ENCODE results near the gene ST3GAL4. TPM values are rescaled to one million over a fixed set of nuclear protein-coding genes. Genes with fewer than 3 reads are reported as not detected.

Gene ST3GAL4
- total RNA-seq, 1 donor from 2014 or later, result 61.7 TPM

DNA sequence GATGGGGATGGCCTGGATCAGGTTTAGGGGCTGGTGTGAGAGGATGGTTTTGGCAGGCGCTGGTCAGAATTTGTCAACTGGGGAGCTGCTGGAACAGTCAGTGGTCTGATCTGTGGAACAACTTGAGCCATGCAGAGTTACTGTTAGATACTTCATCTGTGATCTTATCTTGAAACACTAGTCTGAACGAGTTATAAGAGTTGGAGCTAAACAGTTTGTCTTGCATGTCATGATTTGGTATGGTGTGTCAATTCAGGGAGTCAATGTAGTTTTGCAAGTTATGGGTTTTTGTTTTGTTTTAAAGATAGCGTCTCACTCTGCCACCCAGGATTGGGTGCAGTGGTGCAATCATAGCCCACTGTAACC, 54.1 kb downstream of the ST3GAL4 start:
- peaks cover 43% of the 10 kb centered on the region for H3K36me3 ChIP-seq
- intact Hi-C loops (cut with micrococcal nuclease), result no loop called here
- DNase-seq, result no peak

DNA sequence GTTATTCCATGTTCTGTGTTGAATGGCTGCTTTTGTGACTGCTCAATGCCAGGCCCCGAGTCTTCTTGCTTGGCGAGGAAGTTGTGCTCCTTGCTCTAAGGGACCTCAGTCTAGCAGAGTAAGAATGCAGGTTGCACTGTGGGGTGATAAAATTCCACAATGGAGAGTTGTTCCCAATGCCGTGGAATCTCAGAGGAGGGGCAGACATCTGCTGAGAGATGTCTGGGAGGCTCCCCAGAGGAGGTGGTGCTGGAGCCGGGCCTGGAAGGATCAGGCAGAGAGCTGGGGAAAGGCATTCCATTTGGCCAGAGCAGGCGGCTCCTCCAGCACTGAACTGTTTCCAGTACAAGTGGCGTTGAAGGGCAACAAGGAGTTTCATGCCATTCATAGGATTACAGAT, 55.2 kb downstream of the ST3GAL4 start:
- Histone ChIP-seq H3K4me3 (no peak overlapping the region), H3K4me1 (peaks cover 77% of the 10 kb centered on the region), H3K27ac (replicated peaks) (peak overlapping the region; percentile 91), H3K27me3 (ENCODE audit: low read depth) (no peaks in the 10 kb centered on the region), H3K9me3 (replicated peaks) (no peaks in the 10 kb centered on the region), H3K36me3 (peaks cover 43% of the 10 kb centered on the region)
- TF ChIP-seq, protein P1, sequence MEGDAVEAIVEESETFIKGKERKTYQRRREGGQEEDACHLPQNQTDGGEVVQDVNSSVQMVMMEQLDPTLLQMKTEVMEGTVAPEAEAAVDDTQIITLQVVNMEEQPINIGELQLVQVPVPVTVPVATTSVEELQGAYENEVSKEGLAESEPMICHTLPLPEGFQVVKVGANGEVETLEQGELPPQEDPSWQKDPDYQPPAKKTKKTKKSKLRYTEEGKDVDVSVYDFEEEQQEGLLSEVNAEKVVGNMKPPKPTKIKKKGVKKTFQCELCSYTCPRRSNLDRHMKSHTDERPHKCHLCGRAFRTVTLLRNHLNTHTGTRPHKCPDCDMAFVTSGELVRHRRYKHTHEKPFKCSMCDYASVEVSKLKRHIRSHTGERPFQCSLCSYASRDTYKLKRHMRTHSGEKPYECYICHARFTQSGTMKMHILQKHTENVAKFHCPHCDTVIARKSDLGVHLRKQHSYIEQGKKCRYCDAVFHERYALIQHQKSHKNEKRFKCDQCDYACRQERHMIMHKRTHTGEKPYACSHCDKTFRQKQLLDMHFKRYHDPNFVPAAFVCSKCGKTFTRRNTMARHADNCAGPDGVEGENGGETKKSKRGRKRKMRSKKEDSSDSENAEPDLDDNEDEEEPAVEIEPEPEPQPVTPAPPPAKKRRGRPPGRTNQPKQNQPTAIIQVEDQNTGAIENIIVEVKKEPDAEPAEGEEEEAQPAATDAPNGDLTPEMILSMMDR (IDR thresholded peaks at IDR 0.05; ENCODE audit: borderline replicate concordance), result no peak
- peak; percentile 80 for DNase-seq
- intact Hi-C loops (cut with micrococcal nuclease), result no loop called here

More for the DNA sequence above, 54.1 kb downstream of the ST3GAL4 start:
- Histone ChIP-seq H3K27me3 (ENCODE audit: low read depth) (no peaks in the 10 kb centered on the region), H3K9me3 (replicated peaks) (no peaks in the 10 kb centered on the region), H3K27ac (replicated peaks) (peak overlapping the region; percentile 91), H3K4me3 (no peak overlapping the region), H3K4me1 (peaks cover 76% of the 10 kb centered on the region)
- TF ChIP-seq, protein P1 (IDR thresholded peaks at IDR 0.05; ENCODE audit: borderline replicate concordance), result no peak

DNA sequence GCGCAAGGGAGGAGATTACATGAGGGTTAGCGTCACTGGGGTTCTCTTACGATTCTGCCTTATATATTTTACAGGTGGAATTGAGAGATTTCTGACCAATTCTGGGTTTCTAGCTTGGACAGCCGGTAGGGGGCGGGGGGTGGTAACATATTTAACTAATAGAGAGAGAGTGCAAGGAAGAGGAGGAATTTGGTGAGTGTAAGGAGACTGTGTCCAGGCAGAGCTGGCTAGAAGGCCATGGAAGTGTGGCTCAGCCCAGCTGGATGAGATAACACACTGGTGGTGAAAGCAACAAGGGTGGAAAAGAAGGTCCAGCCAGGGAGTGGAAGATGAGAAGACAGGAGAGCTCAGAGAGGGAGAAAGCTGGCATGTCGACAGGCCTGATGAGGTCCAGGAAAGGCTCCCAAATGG, 56.5 kb downstream of the ST3GAL4 start:
- TF ChIP-seq, protein P1 (IDR thresholded peaks at IDR 0.05; ENCODE audit: borderline replicate concordance), result peak; percentile 25
- Histone ChIP-seq H3K27ac (replicated peaks) (peak overlapping the region; percentile 91), H3K4me1 (peaks cover 78% of the 10 kb centered on the region), H3K4me3 (no peak overlapping the region), H3K36me3 (peaks cover 39% of the 10 kb centered on the region), H3K27me3 (ENCODE audit: low read depth) (no peaks in the 10 kb centered on the region), H3K9me3 (replicated peaks) (no peaks in the 10 kb centered on the region)
- intact Hi-C loops (cut with micrococcal nuclease), result no loop called here
- DNase-seq, result peak; percentile 67

DNA sequence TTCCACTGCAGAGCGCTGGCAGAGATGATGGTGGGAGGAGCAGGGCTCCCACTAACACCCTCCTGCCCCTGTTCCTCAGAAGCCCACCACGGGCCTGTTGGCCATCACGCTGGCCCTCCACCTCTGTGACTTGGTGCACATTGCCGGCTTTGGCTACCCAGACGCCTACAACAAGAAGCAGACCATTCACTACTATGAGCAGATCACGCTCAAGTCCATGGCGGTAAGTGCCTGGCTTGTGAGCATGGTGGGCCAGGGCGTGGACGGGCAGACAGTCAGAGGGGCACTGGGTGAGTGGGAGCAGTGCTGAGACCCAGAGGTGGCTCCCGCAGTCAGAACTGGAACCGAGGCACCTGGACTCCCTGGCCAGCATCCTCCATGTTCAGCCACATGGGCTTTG, 57.9 kb downstream of the ST3GAL4 start:
- no peak for DNase-seq
- Histone ChIP-seq H3K4me3 (no peak overlapping the region), H3K27ac (replicated peaks) (peak overlapping the region; percentile 91), H3K4me1 (peaks cover 82% of the 10 kb centered on the region), H3K27me3 (ENCODE audit: low read depth) (no peaks in the 10 kb centered on the region), H3K9me3 (replicated peaks) (no peaks in the 10 kb centered on the region), H3K36me3 (peaks cover 24% of the 10 kb centered on the region)
- TF ChIP-seq, protein P1 (IDR thresholded peaks at IDR 0.05; ENCODE audit: borderline replicate concordance), result no peak
- intact Hi-C loops (cut with micrococcal nuclease), result no loop called here

DNA sequence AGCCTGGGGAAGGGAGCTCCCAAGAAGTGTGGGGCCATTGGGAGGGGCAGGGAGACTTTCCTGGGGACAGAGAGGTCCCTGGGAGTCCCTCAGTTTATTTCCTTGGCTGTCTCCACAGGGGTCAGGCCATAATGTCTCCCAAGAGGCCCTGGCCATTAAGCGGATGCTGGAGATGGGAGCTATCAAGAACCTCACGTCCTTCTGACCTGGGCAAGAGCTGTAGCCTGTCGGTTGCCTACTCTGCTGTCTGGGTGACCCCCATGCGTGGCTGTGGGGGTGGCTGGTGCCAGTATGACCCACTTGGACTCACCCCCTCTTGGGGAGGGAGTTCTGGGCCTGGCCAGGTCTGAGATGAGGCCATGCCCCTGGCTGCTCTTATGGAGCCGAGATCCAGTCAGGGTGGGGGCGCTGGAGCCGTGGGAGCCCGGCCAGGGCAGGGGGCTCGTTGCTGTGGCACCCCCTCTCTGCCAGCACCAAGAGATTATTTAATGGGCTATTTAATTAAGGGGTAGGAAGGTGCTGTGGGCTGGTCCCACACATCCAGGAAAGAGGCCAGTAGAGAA, 58.4 kb downstream of the ST3GAL4 start:
- Histone ChIP-seq H3K9me3 (replicated peaks) (no peaks in the 10 kb centered on the region), H3K36me3 (peaks cover 19% of the 10 kb centered on the region), H3K4me1 (peaks cover 85% of the 10 kb centered on the region), H3K27me3 (ENCODE audit: low read depth) (no peaks in the 10 kb centered on the region), H3K4me3 (no peak overlapping the region), H3K27ac (replicated peaks) (peak overlapping the region; percentile 91)
- TF ChIP-seq, protein P1 (IDR thresholded peaks at IDR 0.05; ENCODE audit: borderline replicate concordance), result no peak
- no peak for DNase-seq
- intact Hi-C loops (cut with micrococcal nuclease), result no loop called here

Data from left ventricle myocardium inferior (tissue), 1 donor.